Measurements from ENCODE around the gene TRIM56. TPM values are rescaled to one million over a fixed set of nuclear protein-coding genes. Genes with fewer than 3 reads are reported as not detected.

The TRIM56 gene
- total and polyA plus RNA-seq, 2 of the 13 experiments (the other 11 are each of a cell fraction or from before 2014, with no cell fraction given): 3.2 to 7.1 TPM

GRCh38 chr7:101108330-101108857 is 23.1 kb downstream of the TRIM56 start (continued):
- TF ChIP-seq MATR3 (CRISPR knock-in tag; IDR thresholded peaks at IDR 0.05): no peak
- peak; percentile 48; the same call in 1 of the 2 replicates for TF ChIP-seq PATZ1 (CRISPR knock-in tag; IDR thresholded peaks at IDR 0.05)
- no peak for TF ChIP-seq ZNF552 (CRISPR knock-in tag; IDR thresholded peaks at IDR 0.05; ENCODE audit: borderline replicate concordance)
- peak; percentile 56; the same call in 1 of the 2 replicates for TF ChIP-seq ZNF770 (CRISPR knock-in tag; IDR thresholded peaks at IDR 0.05)
- no peak for TF ChIP-seq U2AF2 (IDR thresholded peaks at IDR 0.05; ENCODE audit: low read depth, low read length)
- no peak for TF ChIP-seq MXD3 (CRISPR knock-in tag; IDR thresholded peaks at IDR 0.05)
- no peak for TF ChIP-seq MAFG (CRISPR knock-in tag; IDR thresholded peaks at IDR 0.05)
- TF ChIP-seq KLF15 (CRISPR knock-in tag; IDR thresholded peaks at IDR 0.05; ENCODE audit: borderline replicate concordance): no peak
- TF ChIP-seq ZNF430 (CRISPR knock-in tag; IDR thresholded peaks at IDR 0.05): peak; percentile 62; the same call in 1 of the 2 replicates
- TF ChIP-seq NFRKB (IDR thresholded peaks at IDR 0.05): no peak
- TF ChIP-seq SMC3 (IDR thresholded peaks at IDR 0.05; ENCODE audit: low read length): no peak
- TF ChIP-seq ZC3H13 (CRISPR knock-in tag; IDR thresholded peaks at IDR 0.05): peak; percentile 40; the same call in 1 of the 2 replicates
- no peak; the same call in 1 of the 2 replicates for TF ChIP-seq MTA1 (CRISPR knock-in tag; IDR thresholded peaks at IDR 0.05; ENCODE audit: borderline replicate concordance)
- TF ChIP-seq AKAP8 (CRISPR knock-in tag; IDR thresholded peaks at IDR 0.05): no peak; the same call in 1 of the 2 replicates
- peak; percentile 57; the same call in 1 of the 2 replicates for TF ChIP-seq ZNF441 (CRISPR knock-in tag; IDR thresholded peaks at IDR 0.05; ENCODE audit: borderline replicate concordance)
- no peak for TF ChIP-seq RAD21 (CRISPR knock-in tag; IDR thresholded peaks at IDR 0.05)
- no peak for TF ChIP-seq HES4 (CRISPR knock-in tag; IDR thresholded peaks at IDR 0.05; ENCODE audit: borderline replicate concordance)
- no peak for TF ChIP-seq ZNF841 (CRISPR knock-in tag; IDR thresholded peaks at IDR 0.05; ENCODE audit: borderline replicate concordance)
- TF ChIP-seq ELF3 (CRISPR knock-in tag; IDR thresholded peaks at IDR 0.05): peak; percentile 91
- TF ChIP-seq ZNF777 (CRISPR knock-in tag; IDR thresholded peaks at IDR 0.05): no peak
- no peak for TF ChIP-seq PTBP1 (IDR thresholded peaks at IDR 0.05; ENCODE audit: low read depth, low read length, poor library complexity, severe bottlenecking)
- TF ChIP-seq SP5 (CRISPR knock-in tag; IDR thresholded peaks at IDR 0.05; ENCODE audit: borderline replicate concordance, low read depth): peak; percentile 80
- peak; percentile 92 for TF ChIP-seq MED1 (CRISPR knock-in tag; IDR thresholded peaks at IDR 0.05)
- TF ChIP-seq TARDBP (CRISPR knock-in tag; IDR thresholded peaks at IDR 0.05): no peak; the same call in 1 of the 2 replicates
- TF ChIP-seq HOXA5 (CRISPR knock-in tag; IDR thresholded peaks at IDR 0.05): no peak
- no peak for TF ChIP-seq CC2D1A (CRISPR knock-in tag; IDR thresholded peaks at IDR 0.05)
- TF ChIP-seq ONECUT2 (CRISPR knock-in tag; IDR thresholded peaks at IDR 0.05): no peak
- TF ChIP-seq ARNT (IDR thresholded peaks at IDR 0.05): no peak
- TF ChIP-seq ZNF747 (CRISPR knock-in tag; IDR thresholded peaks at IDR 0.05; ENCODE audit: borderline replicate concordance): peak; percentile 25; the same call in 1 of the 2 replicates
